ENCODE data around the gene SH3RF1.

GRCh38 chr4:169282429-169283113 lies 11.8 kb upstream of the SH3RF1 start:
- TF ChIP-seq CTCF (IDR thresholded peaks at IDR 0.05; ENCODE audit: low read depth, low read length, missing input control) (no peak), RAD21 (IDR thresholded peaks at IDR 0.05) (no peak), RXRA (IDR thresholded peaks at IDR 0.05) (no peak), TAF1 (conservative IDR thresholded peaks at IDR 0.05) (no peak), JUND (IDR thresholded peaks at IDR 0.05) (no peak), GABPA (IDR thresholded peaks at IDR 0.05 in 1 of 2, conservative IDR thresholded peaks at IDR 0.05 in 1 of 2) (no peak), REST (IDR thresholded peaks at IDR 0.05) (no peak), HNF4G (IDR thresholded peaks at IDR 0.05) (no peak), EGR1 (IDR thresholded peaks at IDR 0.05; ENCODE audit: low read depth in 2 of 2) (no peak), MAX (IDR thresholded peaks at IDR 0.05) (no peak), YY1 (IDR thresholded peaks at IDR 0.05) (no peak), FOXA1 (IDR thresholded peaks at IDR 0.05) (no peak), SP1 (IDR thresholded peaks at IDR 0.05) (no peak), ZBTB33 (IDR thresholded peaks at IDR 0.05) (no peak)

Measured in liver (tissue), 3 donors.